Heart right ventricle (tissue), 16 donors: Measurements from ENCODE around the gene PCDHGC4. TPM values are rescaled to one million over a fixed set of nuclear protein-coding genes. Genes with fewer than 3 reads are reported as not detected.
A peak's percentile ranks its signal among the peaks of the same experiment; 100 is the strongest.

Source experiments
- ATAC-seq, 8 donors: fragments of 200-7000 bp; cut with Tn5 transposase; one replicate each; pipeline ENCODE4 v1.9.1; 2020; ENCODE audit warnings: mild to moderate bottlenecking in 8 of 8, moderate library complexity in 8 of 8, moderate number of reproducible peaks in 1 of 8
- DNase-seq, 2 donors: peaks; one replicate each; pipeline ENCODE4 v3.0.0-alpha.2; 2020
- H3K27ac ChIP-seq, 10 donors: fragments of 200-600 bp; sonication (generic) in 2 of 10; one replicate each; pipeline versions ENCODE4 v1.5.0 to v1.8.0; 2020 to 2022; ENCODE audit warnings: mild to moderate bottlenecking in 3 of 10
- H3K27me3 ChIP-seq, 7 donors: fragments of 200-600 bp; one replicate each; pipeline ENCODE4 v1.8.0; 2021 to 2022; ENCODE audit warnings: mild to moderate bottlenecking in 2 of 7
- H3K36me3 ChIP-seq, 9 donors: fragments of 200-600 bp; sonication (generic) in 1 of 9; one replicate each; pipeline versions ENCODE4 v1.5.0 to v1.8.0; 2020 to 2022; ENCODE audit warnings: mild to moderate bottlenecking in 2 of 9
- H3K4me1 ChIP-seq, 9 donors: fragments of 200-600 bp; sonication (generic) in 1 of 9; one replicate each; pipeline versions ENCODE4 v1.5.0 to v1.8.0; 2020 to 2022; ENCODE audit warnings: mild to moderate bottlenecking in 4 of 9
- H3K4me3 ChIP-seq, 10 donors: fragments of 200-600 bp; sonication (generic) in 2 of 10; one replicate each; pipeline versions ENCODE4 v1.5.0 to v1.8.0; 2020 to 2022; ENCODE audit warnings: mild to moderate bottlenecking in 7 of 10, moderate library complexity in 2 of 10
- H3K9me3 ChIP-seq, 11 donors: fragments of 200-600 bp in 10 of 11; sonication (generic) in 2 of 11; one replicate each; pipeline versions ENCODE4 v1.5.0 to v1.8.0; 2013 to 2022; ENCODE audit warnings: mild to moderate bottlenecking in 2 of 11, control low read depth in 1 of 11, moderate library complexity in 1 of 11
- WGBS, 2 donors: extraction: QIAGEN DNeasy Blood & Tissue Kit; methylation state at CpG; one replicate each; pipeline ENCODE4 v1.1.7; 2013; ENCODE audit warnings: inconsistent platforms in 1 of 2; 5-methylcytosine and 5-hydroxymethylcytosine counted together
- intact Hi-C, 10 donors: fragments of 100-400 bp; cut with DNase I; formaldehyde crosslinking; loops; one replicate each; pipeline versions ENCODE4 v1.11.1 to v1.14.2; 2022
- polyA plus RNA-seq, 2 donors: library from polyadenylated mRNA; stranded (reverse); fragments of 200-250 nt; gene quantifications; one replicate each; pipeline ENCODE4 v1.2.3, GENCODE V29; 2013
- total RNA-seq, 10 donors: library from RNA; stranded (reverse); fragmentation: NEBNext Ultra II Directional in 3 of 10; extraction: Animal tissue kit (Norgen Biotek cat#: 25700) in 3 of 10; gene quantifications; one replicate each; pipeline versions ENCODE4 v1.2.1 to v1.2.4, GENCODE V29; 2021 to 2023
- TF ChIP-seq, protein P1 (sequence below), 9 donors: fragments of 200-600 bp; sonication (generic) in 2 of 9; IDR thresholded peaks; one replicate each; pipeline versions ENCODE4 v1.5.0 to v1.8.0; 2021 to 2022; ENCODE audit warnings: antibody characterized with exemption in 9 of 9, mild to moderate bottlenecking in 5 of 9, moderate library complexity in 1 of 9
- donor health status: Arrhythmogenic right ventricular cardiomyopathy.
- donor health status: ischemic (EF 13 %, LVEDD 7.1; RV severe dilation, severe dysfunction).
- donor health status: healthy with polysubstance abuse.
- donor health status: DM: no; HTN: yes; CAD: no.
- donor health status: DM: no; HTN: no; CAD: no.
- donor health status: ischemic (EF 25% LVEDD 6.9; RV normal size, moderate dysfunction).
- donor health status: ischemic (EF 25% LVEDD 5.7; RV mildly dilated, moderate dysfunction).
- donor health status: healthy.
- donor health status: DM: yes; HTN: yes; CAD: no.
- donor health status: Ischemic cardiomyopathy.
- donor health status: ischemic (EF 35%, LVEDD 5.7; RV mildly dilated, moderate dysfunction).
- donor health status: nonischemic (EF 11% LVEDD 7.7; RV severe dilation, severe dysfunction).
- donor health status: DM: yes; HTN: yes; CAD: no.
- donor health status: PGD.
- donor health status: ischemic (EF 29% LVEDD 5.4; RV normal size, mild dysfunction).
- donor health status: nonischemic (EF 23%, LVEDD 6.1; RV moderate dilation, normal function).

PCDHGC4 gene
- total and polyA plus RNA-seq, 12 donors: 0.12 to 5.0 (median 3.1) TPM

DNA sequence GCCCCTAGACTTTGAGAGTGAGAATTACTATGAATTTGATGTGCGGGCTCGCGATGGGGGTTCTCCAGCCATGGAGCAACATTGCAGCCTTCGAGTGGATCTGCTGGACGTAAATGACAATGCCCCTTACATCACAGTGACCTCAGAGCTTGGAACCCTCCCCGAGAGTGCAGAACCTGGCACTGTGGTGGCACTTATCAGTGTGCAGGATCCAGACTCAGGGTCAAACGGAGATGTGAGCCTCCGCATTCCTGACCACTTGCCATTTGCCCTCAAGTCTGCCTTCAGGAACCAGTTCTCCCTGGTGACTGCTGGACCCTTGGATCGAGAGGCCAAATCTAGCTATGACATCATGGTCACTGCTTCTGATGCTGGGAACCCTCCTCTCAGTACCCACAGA lies 1.3 kb downstream of the PCDHGC4 start:
- WGBS, 2 donors: 85% methylated on average over 9 of the region's 9 CpGs
- no peak overlapping the region for H3K4me3 ChIP-seq
- peaks cover 0 to 46% (median 11%) of the 10 kb centered on the region in 9 donors for H3K36me3 ChIP-seq
- peaks cover 0 to 51% (median 0%) of the 10 kb centered on the region in 7 donors for H3K27me3 ChIP-seq
- ATAC-seq: no peak
- H3K4me1 ChIP-seq: peaks cover 0 to 84% (median 40%) of the 10 kb centered on the region in 9 donors
- H3K9me3 ChIP-seq: no peaks in the 10 kb centered on the region
- no peak overlapping the region for H3K27ac ChIP-seq
- intact Hi-C loops: no loop called here
- DNase-seq: no peak
- TF ChIP-seq, protein P1, sequence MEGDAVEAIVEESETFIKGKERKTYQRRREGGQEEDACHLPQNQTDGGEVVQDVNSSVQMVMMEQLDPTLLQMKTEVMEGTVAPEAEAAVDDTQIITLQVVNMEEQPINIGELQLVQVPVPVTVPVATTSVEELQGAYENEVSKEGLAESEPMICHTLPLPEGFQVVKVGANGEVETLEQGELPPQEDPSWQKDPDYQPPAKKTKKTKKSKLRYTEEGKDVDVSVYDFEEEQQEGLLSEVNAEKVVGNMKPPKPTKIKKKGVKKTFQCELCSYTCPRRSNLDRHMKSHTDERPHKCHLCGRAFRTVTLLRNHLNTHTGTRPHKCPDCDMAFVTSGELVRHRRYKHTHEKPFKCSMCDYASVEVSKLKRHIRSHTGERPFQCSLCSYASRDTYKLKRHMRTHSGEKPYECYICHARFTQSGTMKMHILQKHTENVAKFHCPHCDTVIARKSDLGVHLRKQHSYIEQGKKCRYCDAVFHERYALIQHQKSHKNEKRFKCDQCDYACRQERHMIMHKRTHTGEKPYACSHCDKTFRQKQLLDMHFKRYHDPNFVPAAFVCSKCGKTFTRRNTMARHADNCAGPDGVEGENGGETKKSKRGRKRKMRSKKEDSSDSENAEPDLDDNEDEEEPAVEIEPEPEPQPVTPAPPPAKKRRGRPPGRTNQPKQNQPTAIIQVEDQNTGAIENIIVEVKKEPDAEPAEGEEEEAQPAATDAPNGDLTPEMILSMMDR (IDR thresholded peaks at IDR 0.05): no peak

DNA sequence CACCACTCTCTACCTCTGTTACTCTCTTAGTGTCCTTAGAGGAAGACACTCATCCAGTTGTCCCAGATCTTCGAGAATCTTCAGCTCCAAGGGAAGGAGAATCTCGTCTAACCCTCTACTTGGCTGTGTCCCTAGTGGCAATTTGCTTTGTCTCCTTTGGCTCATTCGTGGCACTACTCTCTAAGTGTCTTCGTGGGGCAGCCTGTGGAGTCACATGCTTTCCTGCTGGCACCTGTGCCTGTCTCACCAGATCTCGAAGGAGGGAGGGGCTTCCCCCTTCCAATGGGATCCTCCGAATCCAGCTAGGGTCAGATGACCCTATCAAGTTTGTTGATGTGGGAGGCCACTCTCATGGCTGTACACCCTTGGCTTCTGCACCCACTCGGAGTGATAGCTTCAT lies 2.3 kb downstream of the PCDHGC4 start:
- peaks cover under 1 to 76% (median 43%) of the 10 kb centered on the region in 9 donors for H3K4me1 ChIP-seq
- 71 to 77% methylated on average over 7 of the region's 7 CpGs for whole genome bisulfite sequencing, 2 donors
- H3K27ac ChIP-seq: no peak overlapping the region

DNA sequence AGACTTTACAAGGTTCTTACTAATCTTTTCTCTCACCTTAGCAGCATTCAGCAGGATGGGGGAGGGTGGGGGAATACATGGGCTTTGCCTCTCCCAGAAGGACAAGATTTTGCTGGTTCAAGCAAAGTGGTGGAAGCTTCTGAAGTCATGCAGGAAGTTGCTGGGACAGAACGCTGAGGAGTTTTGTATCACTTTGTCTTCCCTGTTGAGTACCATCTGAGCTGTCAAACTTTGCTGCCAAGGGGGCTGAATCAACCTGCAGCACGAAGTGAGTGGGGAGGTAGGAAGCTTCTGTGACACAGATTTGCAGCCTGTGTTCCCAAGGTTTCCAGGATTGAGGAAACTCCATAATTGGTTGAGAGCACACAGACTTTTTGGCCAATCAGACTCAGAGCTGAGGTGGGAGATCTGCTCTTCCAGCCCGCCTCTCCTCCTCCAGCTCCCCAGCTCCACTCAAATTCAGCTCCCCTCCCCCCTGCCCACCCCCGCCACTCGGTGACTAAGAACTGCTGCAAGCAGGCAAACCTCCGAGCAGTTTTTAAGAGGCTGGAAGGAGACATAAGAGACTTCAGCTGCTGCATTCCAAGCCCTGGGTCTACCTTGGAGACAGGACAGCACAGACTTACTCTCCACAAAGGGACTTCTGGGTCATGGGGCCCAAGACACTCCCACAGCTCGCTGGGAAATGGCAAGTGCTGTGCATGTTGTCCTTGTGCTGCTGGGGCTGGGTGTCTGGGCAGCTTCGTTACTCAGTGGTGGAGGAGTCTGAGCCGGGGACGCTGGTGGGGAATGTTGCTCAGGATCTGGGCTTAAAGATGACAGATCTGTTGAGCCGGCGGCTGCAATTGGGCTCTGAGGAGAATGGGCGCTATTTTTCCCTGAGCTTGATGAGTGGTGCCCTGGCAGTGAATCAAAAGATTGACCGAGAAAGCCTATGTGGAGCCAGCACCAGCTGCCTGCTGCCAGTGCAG lies 4.0 kb downstream of the PCDHGC4 start, which contains the start of gene PCDHGC5:
PCDHGC5 (plus strand) TSS at position 491 of the 971 bp plus-strand sequence; CDS start at position 651, 160 bp downstream.
- ATAC-seq: peak in 2 of 8 donors; percentile 10 to 18
- peaks cover 0 to 60% (median 11%) of the 10 kb centered on the region in 9 donors for H3K36me3 ChIP-seq

More for the DNA sequence above, 2.3 kb downstream of the PCDHGC4 start:
- H3K9me3 ChIP-seq: no peaks in the 10 kb centered on the region
- H3K4me3 ChIP-seq: no peak overlapping the region
- intact Hi-C loops: no loop called here
- no peak for DNase-seq
- peaks cover 0 to 57% (median 11%) of the 10 kb centered on the region in 9 donors for H3K36me3 ChIP-seq
- TF ChIP-seq, protein P1 (IDR thresholded peaks at IDR 0.05): no peak
- peaks cover 0 to 62% (median 0%) of the 10 kb centered on the region in 7 donors for H3K27me3 ChIP-seq
- no peak for ATAC-seq

DNA sequence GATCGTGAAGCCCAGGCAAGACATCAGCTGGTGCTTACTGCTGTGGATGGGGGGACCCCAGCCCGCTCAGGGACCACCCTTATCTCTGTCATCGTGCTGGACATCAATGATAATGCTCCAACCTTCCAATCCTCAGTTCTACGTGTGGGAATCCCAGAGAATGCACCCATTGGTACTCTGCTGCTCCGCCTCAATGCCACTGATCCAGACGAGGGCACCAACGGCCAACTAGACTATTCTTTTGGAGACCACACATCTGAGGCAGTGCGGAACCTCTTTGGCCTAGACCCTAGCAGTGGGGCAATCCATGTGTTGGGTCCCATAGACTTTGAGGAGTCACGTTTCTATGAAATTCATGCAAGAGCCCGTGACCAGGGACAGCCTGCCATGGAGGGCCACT lies 5.0 kb downstream of the PCDHGC4 start:
- DNase-seq (no peak), ATAC-seq (no peak)
- Histone ChIP-seq H3K27ac (peak overlapping the region in 1 of 10 donors; percentile 15), H3K36me3 (peaks cover 0 to 63% (median 11%) of the 10 kb centered on the region in 9 donors), H3K4me3 (no peak overlapping the region), H3K27me3 (peaks cover 0 to 69% (median 0%) of the 10 kb centered on the region in 7 donors), H3K4me1 (peaks cover 10 to 76% (median 37%) of the 10 kb centered on the region in 9 donors), H3K9me3 (no peaks in the 10 kb centered on the region)
- WGBS, 2 donors: 90 to 94% methylated on average over 10 of the region's 10 CpGs
- intact Hi-C loops: no loop called here
- TF ChIP-seq, protein P1 (IDR thresholded peaks at IDR 0.05): no peak

More for the DNA sequence above, 4.0 kb downstream of the PCDHGC4 start, which contains the start of gene PCDHGC5:
- H3K27me3 ChIP-seq: peaks cover 0 to 69% (median 0%) of the 10 kb centered on the region in 7 donors
- H3K27ac ChIP-seq: peak within 1 kb of the TSS in 2 of 10 donors; percentile 15 to 19
- no peaks in the 10 kb centered on the region for H3K9me3 ChIP-seq
- no peak within 1 kb of the TSS for H3K4me3 ChIP-seq
- WGBS, 2 donors: 58 to 67% methylated on average over 14 of the region's 14 CpGs
- intact Hi-C loops: no loop called here
- H3K4me1 ChIP-seq: peaks cover 10 to 76% (median 46%) of the 10 kb centered on the region in 9 donors
- no peak for DNase-seq
- TF ChIP-seq, protein P1 (IDR thresholded peaks at IDR 0.05): no peak
